Gastrocnemius medialis (tissue), 4 donors: ENCODE measurements around the gene AMDHD1. TPM values are rescaled to one million over a fixed set of nuclear protein-coding genes. Genes with fewer than 3 reads are reported as not detected.

ENCODE experiments used
- ATAC-seq, 2 donors: fragments of 150-250 bp; one replicate each; pipeline ENCODE4 v1.9.1; 2016
- DNase-seq, 2 donors: peaks; one replicate each; pipeline ENCODE4 v3.0.0-alpha.2; 2019
- H3K27ac ChIP-seq, 4 donors: fragments of 200-600 bp; sonication (generic); 1 replicate in 1 of 4; 2 replicates in 3 of 4; pipeline ENCODE4 v1.5.1; 2016 to 2018; ENCODE audit warnings: mild to moderate bottlenecking in 2 of 4, moderate library complexity in 1 of 4
- H3K27me3 ChIP-seq, 3 donors: fragments of 200-600 bp; sonication (generic) in 2 of 3; 1 replicate in 1 of 3; 2 replicates in 2 of 3; pipeline versions ENCODE4 v1.5.1 to v1.6.0; 2016 to 2019; ENCODE audit warnings: mild to moderate bottlenecking in 1 of 3, moderate library complexity in 1 of 3
- H3K36me3 ChIP-seq, 2 donors: fragments of 200-600 bp; sonication (generic) in 1 of 2; one replicate each; pipeline ENCODE4 v1.5.1; 2017 to 2018
- H3K4me1 ChIP-seq, 2 donors: fragments of 200-600 bp; sonication (generic) in 1 of 2; one replicate each; pipeline ENCODE4 v1.5.1; 2016 to 2017; ENCODE audit warnings: mild to moderate bottlenecking in 2 of 2
- H3K4me3 ChIP-seq, 4 donors: fragments of 200-600 bp; sonication (generic) in 3 of 4; 1 replicate in 1 of 4; 2 replicates in 3 of 4; pipeline ENCODE4 v1.5.1; 2016 to 2019; ENCODE audit warnings: mild to moderate bottlenecking in 2 of 4
- H3K9me3 ChIP-seq, 3 donors: fragments of 200-600 bp; sonication (generic) in 2 of 3; 1 replicate in 1 of 3; 2 replicates in 2 of 3; pipeline ENCODE4 v1.5.1; 2016 to 2019
- CTCF ChIP-seq, 5 experiments: fragments of 450-650 bp in 3 of 5; fragments of 200-600 bp in 2 of 5; sonication (generic) in 2 of 5; IDR thresholded peaks in 4 of 5; conservative IDR thresholded peaks in 1 of 5; 1 replicate in 4 of 5; 2 replicates in 1 of 5; pipeline ENCODE4 v1.5.1; 2016 to 2019; ENCODE audit warnings: antibody characterized with exemption in 5 of 5, mild to moderate bottlenecking in 3 of 5, moderate library complexity in 3 of 5
- POLR2A ChIP-seq, 2 donors: fragments of 450-650 bp; IDR thresholded peaks; one replicate each; pipeline ENCODE4 v1.6.1; 2017; ENCODE audit warnings: antibody characterized with exemption in 2 of 2, mild to moderate bottlenecking in 2 of 2, moderate library complexity in 2 of 2
- in situ Hi-C, 4 donors: fragments of 200-750 bp; cut with MboI; loops; one replicate each; pipeline versions ENCODE4 v1.15.0 to v1.8.0; 2017; ENCODE audit warnings: low sequenced_read_pairs in 4 of 4
- intact Hi-C: fragments of 100-400 bp; cut with DNase I; formaldehyde crosslinking; loops from one replicate; pipeline ENCODE4 v1.15.1; 2023; ENCODE audit warnings: low total_unique reads
- total RNA-seq, 4 donors: library from RNA; depleted of rRNA; stranded (reverse); fragments of >200 nt; gene quantifications; one replicate each; pipeline versions ENCODE4 v1.1.0 to v1.2.3, GENCODE V29; 2016

Gene AMDHD1
- total RNA-seq, 4 donors from 2014 or later = 1.1 to 3.5 TPM; not detected in 2

GRCh38 chr12:95977764-95978305 is 34.7 kb downstream of the AMDHD1 start:
- in situ Hi-C loops = no loop called here
- H3K9me3 ChIP-seq = no peaks in the 10 kb centered on the region
- intact Hi-C loops = no loop called here

GRCh38 chr12:95978351-95978750 is 35.2 kb downstream of the AMDHD1 start:
- H3K4me3 ChIP-seq = no peak overlapping the region
- DNase-seq (no peak), ATAC-seq (no peak)
- no peaks in the 10 kb centered on the region for H3K4me1 ChIP-seq
- H3K36me3 ChIP-seq = no peaks in the 10 kb centered on the region
- in situ Hi-C loops (no loop called here), intact Hi-C loops (no loop called here)
- no peaks in the 10 kb centered on the region for H3K27me3 ChIP-seq
- TF ChIP-seq CTCF (IDR thresholded peaks at IDR 0.05 in 4 of 5, conservative IDR thresholded peaks at IDR 0.05 in 1 of 5) (no peak), POLR2A (IDR thresholded peaks at IDR 0.05) (no peak)
- H3K9me3 ChIP-seq = no peaks in the 10 kb centered on the region
- H3K27ac ChIP-seq = no peak overlapping the region

More at GRCh38 chr12:95977764-95978305, 34.7 kb downstream of the AMDHD1 start:
- ATAC-seq = no peak
- Histone ChIP-seq H3K27ac (no peak overlapping the region), H3K36me3 (no peaks in the 10 kb centered on the region), H3K4me3 (no peak overlapping the region), H3K27me3 (no peaks in the 10 kb centered on the region), H3K4me1 (no peaks in the 10 kb centered on the region)
- TF ChIP-seq CTCF (IDR thresholded peaks at IDR 0.05 in 4 of 5, conservative IDR thresholded peaks at IDR 0.05 in 1 of 5) (no peak), POLR2A (IDR thresholded peaks at IDR 0.05) (no peak)
- DNase-seq = no peak

- H3K27ac ChIP-seq = no peak overlapping the region
- H3K9me3 ChIP-seq = no peaks in the 10 kb centered on the region
- no peaks in the 10 kb centered on the region for H3K36me3 ChIP-seq
- no peak overlapping the region for H3K4me3 ChIP-seq
- in situ Hi-C loops (no loop called here), intact Hi-C loops (no loop called here)
- no peaks in the 10 kb centered on the region for H3K4me1 ChIP-seq
- no peak for ATAC-seq
- no peaks in the 10 kb centered on the region for H3K27me3 ChIP-seq
- DNase-seq = no peak
- no peak for TF ChIP-seq CTCF (IDR thresholded peaks at IDR 0.05 in 4 of 5, conservative IDR thresholded peaks at IDR 0.05 in 1 of 5)
- TF ChIP-seq POLR2A (IDR thresholded peaks at IDR 0.05) = no peak
These were observed 35.6 kb downstream of the AMDHD1 start for GRCh38 chr12:95978774-95979173.

- no peak overlapping the region for H3K4me3 ChIP-seq
- H3K36me3 ChIP-seq = no peaks in the 10 kb centered on the region
- no peaks in the 10 kb centered on the region for H3K27me3 ChIP-seq
- no peak for TF ChIP-seq POLR2A (IDR thresholded peaks at IDR 0.05)
- no peak for TF ChIP-seq CTCF (IDR thresholded peaks at IDR 0.05 in 4 of 5, conservative IDR thresholded peaks at IDR 0.05 in 1 of 5)
- H3K9me3 ChIP-seq = no peaks in the 10 kb centered on the region
- intact Hi-C loops = no loop called here
- ATAC-seq (no peak), DNase-seq (no peak)
- no peak overlapping the region for H3K27ac ChIP-seq
- in situ Hi-C loops = no loop called here
- no peaks in the 10 kb centered on the region for H3K4me1 ChIP-seq
These were observed 37.3 kb downstream of the AMDHD1 start for GRCh38 chr12:95980437-95980836.

- TF ChIP-seq POLR2A (IDR thresholded peaks at IDR 0.05) (no peak), CTCF (IDR thresholded peaks at IDR 0.05 in 4 of 5, conservative IDR thresholded peaks at IDR 0.05 in 1 of 5) (no peak)
- H3K36me3 ChIP-seq = no peaks in the 10 kb centered on the region
- in situ Hi-C loops = no loop called here
These were observed 39.5 kb downstream of the AMDHD1 start for GRCh38 chr12:95982602-95983001.

More at GRCh38 chr12:95982602-95983001, 39.5 kb downstream of the AMDHD1 start:
- Histone ChIP-seq H3K27me3 (no peaks in the 10 kb centered on the region), H3K9me3 (no peaks in the 10 kb centered on the region), H3K4me1 (no peaks in the 10 kb centered on the region), H3K27ac (no peak overlapping the region), H3K4me3 (no peak overlapping the region)
- intact Hi-C loops = no loop called here
- DNase-seq (no peak), ATAC-seq (no peak)
